GM12875 (cell line): Measurements from ENCODE around the gene OR10H3.

Experiments
- H3K4me3 ChIP-seq: one replicate; pipeline ENCODE4 v1.5.1; 2011; ENCODE audit warnings: low read depth, low read length, control low read depth
- TF ChIP-seq, protein P1 (sequence below): IDR thresholded peaks from 2 replicates; pipeline ENCODE4 v1.5.1; 2011; ENCODE audit warnings: low read depth, mild to moderate bottlenecking, control low read depth, inconsistent platforms, low read length, moderate library complexity, borderline replicate concordance; ENCODE audit not compliant: insufficient read depth

OR10H3 gene

DNA sequence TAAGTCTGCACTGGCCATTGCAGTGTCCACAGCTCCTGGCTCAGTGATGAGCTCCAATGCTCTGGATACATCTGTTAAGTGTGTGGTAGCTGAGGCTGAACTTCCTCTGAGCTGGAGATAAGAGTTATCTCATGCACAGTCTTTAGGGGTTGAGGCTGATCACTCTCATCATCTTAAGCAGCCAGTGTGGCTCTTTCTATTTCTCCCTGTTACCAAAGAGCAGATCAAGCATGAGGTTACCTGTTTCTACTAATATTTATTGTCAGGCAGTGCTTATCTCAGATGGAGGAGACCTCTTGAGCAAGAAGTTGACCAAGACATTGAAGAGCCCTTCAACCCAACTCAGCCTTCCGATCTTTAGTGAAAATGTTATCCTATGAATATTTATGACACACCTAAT lies 16.5 kb upstream of the OR10H3 start:
- TF ChIP-seq, protein P1, sequence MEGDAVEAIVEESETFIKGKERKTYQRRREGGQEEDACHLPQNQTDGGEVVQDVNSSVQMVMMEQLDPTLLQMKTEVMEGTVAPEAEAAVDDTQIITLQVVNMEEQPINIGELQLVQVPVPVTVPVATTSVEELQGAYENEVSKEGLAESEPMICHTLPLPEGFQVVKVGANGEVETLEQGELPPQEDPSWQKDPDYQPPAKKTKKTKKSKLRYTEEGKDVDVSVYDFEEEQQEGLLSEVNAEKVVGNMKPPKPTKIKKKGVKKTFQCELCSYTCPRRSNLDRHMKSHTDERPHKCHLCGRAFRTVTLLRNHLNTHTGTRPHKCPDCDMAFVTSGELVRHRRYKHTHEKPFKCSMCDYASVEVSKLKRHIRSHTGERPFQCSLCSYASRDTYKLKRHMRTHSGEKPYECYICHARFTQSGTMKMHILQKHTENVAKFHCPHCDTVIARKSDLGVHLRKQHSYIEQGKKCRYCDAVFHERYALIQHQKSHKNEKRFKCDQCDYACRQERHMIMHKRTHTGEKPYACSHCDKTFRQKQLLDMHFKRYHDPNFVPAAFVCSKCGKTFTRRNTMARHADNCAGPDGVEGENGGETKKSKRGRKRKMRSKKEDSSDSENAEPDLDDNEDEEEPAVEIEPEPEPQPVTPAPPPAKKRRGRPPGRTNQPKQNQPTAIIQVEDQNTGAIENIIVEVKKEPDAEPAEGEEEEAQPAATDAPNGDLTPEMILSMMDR: no peak
- H3K4me3 ChIP-seq: no peak overlapping the region

DNA sequence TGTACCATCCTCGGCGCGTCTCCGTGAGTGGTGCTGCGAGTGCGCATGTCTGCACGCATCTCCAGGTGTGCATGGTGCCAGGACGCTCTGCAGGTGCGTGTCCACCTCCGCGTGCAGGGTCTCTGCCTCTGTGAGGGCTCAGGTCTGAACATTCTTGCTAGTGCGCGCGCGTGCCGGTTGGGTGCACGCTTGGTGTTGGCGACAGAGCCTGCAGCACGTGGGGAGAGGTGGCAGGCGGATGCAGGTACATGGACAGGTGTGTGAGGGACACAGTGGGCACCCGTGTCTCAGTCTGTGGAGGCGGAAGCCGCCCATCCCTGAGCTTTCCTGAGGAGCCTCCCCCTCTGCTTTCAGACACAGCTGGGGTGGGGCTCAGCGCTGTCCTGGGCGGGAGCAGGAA lies 14.8 kb upstream of the OR10H3 start:
- H3K4me3 ChIP-seq: no peak overlapping the region
- TF ChIP-seq, protein P1: no peak

DNA sequence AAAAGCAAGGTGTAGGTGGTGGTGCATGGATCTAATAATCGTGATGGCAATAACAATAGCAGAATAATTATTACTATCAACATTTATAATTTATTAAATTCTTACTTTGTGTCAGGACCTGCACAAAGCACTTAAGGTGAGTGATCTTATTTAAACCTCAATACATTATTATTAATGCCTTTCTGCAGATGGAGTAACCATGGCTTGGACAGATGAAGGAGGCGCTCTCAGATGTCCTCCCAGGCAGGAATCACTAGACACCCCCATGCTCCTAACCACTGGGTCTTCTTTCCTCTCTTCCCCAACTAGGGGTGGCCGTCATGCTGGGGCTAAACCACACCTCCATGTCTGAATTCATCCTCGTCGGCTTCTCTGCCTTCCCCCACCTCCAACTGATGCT lies 10.1 kb upstream of the OR10H3 start, which contains the start of gene OR10H2:
OR10H2 (plus strand) TSS at position 301 of the 400 bp plus-strand sequence; CDS start at position 321, 20 bp downstream.
- H3K4me3 ChIP-seq: no peak within 1 kb of the TSS
- TF ChIP-seq, protein P1: no peak

DNA sequence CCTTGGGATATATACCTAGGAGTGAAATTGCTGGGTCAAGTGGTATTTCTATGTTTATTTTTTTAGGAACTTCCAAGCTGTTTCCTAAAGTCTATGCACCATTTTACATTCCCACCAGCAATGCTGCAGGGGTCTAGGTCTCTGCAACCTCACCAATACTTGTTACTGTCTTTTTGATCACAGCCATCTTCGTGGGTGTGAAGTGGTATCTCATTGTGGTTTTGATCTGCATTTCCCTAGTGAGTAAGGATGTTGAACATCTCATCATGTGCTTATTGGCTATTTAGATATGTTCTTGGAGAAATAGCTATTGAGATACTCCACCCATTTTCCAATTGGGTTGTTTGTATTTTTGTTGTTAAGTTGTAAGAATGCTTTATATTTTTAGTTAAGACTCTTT lies 7.2 kb upstream of the OR10H3 start:
- H3K4me3 ChIP-seq: no peak overlapping the region
- TF ChIP-seq, protein P1: no peak

DNA sequence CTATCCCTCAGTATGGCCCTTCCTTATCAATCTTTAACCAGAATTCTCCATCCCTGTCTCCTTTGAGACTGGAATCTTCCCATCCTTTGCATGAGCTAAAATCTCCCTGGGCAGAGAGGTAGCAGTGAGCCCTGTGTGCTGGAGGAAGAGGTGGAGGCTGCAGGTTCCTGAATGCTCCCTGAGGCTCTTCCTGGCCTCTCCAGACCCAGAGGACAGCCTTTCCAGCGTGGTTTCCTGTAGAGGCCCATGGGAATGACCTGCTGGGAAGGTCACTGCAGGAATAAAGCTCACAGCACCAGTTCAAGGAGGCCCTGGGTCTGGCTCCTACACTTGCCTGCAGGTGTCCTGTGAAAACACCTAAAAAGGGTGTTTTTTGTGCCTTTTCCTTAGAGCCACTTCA lies 5.4 kb upstream of the OR10H3 start:
- no peak overlapping the region for H3K4me3 ChIP-seq
- TF ChIP-seq, protein P1: no peak

DNA sequence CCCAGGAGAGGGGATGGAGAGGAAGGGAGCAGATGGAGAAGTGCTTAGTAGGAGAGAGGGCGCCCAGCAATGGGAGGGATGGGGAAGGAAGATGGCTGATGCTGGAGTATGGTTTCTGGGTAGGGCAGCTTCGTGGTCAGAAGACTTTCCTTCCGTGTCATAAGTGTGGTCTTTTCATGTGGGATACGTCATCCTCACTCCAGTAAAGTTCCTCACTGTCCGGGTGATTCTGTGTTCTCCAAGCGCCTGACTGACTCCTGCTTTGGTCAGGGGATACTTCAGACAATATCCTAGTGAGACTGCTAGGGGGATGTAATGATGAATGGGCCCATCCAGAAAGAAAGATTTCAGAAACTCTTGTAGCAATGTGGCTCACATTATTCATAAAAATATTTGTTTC lies 3.9 kb upstream of the OR10H3 start:
- TF ChIP-seq, protein P1: no peak
- H3K4me3 ChIP-seq: no peak overlapping the region

DNA sequence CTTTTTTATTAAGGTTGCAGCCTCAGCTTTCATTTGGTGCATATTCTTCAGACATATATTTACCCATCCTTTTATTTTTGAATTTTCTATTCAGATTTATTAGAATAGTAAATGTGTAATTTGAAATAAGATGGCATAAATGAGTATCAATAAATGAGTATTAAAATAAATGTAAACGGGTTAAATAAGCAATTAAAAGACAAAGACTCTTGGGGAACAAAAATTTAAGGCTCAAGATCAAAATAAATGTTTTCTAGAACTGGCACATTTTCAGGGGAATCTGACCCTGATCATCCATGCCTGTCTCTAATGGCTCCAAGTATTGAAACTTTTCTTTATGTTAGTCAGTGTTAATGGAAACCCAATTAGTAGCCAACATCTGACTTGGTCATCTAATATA lies 3.0 kb downstream of the OR10H3 start:
- H3K4me3 ChIP-seq: no peak overlapping the region
- TF ChIP-seq, protein P1: no peak
